HG03045 (cell line): ENCODE measurements around the gene CDH6.

ENCODE experiments used
- ATAC-seq: cut with Tn5 transposase; IDR thresholded peaks from one replicate; pipeline ENCODE4 v1.9.1; 2021; ENCODE audit warnings: mild to moderate bottlenecking, moderate library complexity; ENCODE audit not compliant: unreplicated experiment

CDH6 gene

DNA sequence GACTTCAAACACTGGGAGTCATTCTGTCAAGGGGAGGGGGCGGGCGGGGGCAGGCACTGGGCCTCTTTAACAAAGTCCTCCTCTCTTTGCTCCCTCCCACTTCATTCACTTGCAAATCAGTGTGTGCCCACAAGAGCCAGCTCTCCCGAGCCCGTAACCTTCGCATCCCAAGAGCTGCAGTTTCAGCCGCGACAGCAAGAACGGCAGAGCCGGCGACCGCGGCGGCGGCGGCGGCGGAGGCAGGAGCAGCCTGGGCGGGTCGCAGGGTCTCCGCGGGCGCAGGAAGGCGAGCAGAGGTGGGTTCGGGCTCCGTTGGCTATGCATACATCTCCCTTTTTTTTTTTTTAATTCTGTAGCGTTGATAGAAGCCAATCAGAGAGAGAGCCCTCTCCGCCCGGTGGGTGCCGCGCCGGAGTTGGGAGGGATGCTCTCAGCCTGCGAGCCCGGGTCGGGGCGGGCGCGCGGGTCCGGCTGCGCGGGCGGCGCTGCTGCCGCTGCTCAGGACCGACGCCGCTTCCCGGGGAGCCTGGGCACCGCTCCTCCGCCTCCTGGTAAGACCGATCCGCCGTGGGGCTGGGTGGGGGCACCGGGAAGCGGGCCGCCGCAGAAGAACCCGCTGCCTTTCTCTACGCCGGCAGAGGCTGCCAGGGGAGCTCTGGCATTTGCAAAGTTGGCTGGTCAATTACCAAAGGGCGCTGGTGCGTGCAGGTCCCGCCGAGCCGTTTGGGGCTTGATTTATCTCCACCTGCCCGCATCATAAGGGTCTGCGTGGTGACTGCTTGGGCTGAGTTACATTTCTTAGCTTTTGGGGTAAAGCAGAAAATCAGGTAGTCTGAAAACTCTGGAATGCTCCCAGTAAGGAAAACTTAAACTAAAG lies at the start of gene CDH6:
Gene CDH6 (plus strand): TSS at position 96 of the 877 bp plus-strand sequence. CDS start 73,788 bp downstream, outside the sequence.
- ATAC-seq: no peak

DNA sequence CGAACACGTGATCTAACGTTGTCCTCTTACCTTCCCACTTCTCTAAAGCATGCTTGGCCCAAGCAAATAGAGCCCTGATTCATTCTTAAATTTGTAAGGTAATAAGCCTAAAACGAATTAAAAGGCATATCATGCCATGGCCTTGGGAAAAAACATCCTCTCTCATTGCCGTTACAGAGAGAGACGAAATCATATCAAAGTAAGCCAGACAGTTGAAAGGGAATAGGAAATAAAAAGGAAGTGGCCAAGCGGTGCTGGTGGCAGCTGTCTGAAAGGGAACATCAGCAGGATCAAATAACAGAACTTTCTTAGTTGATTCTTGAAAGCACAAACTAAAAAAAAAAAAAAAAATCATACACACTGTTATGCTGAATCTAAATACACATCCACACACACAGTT lies 49.1 kb upstream of the CDH6 start:
- no peak for ATAC-seq

DNA sequence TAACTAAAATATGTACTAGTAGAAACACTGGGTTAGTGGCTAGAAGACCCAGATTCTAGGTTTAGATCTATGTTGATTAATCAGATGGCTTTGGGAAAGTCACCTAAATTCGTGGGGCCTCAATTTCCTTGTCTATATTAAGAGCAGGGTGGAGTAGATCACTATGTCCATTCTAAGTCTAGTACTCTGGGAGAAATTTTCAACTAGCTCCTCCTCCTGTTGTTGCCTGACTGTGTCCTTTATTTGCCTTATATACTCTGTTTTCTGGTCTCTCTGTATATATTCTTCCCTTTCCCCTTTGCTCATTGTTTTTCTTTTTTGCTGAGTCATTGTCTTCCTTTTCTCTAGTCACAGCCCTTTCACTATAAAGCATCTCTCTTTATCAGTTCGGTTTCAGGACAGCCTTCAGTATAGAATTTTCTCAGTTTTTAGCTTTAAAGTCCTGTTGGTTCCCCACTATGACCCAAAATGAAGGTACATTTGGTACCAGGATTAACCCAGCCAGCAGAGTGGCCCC lies 44.5 kb upstream of the CDH6 start:
- no peak for ATAC-seq

DNA sequence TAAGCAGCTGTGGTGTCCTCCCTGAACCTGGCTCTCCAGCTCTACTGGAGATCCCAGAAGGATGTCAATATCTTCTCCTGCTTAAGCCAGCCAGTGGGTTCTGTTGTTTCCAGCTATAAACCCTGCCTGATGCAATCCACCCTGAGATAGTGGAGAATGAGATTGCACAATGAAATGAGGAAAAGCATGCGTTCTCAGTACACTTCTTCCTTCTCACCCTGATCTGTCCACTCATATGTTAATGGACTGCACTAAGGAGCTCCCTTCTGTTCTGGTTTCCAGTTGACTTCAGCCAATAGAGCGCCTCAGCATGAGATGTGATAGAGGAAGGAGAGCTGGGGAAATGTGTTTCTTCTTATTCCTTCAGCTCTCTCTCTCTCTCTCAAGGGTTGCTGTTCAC lies 40.0 kb upstream of the CDH6 start:
- no peak for ATAC-seq

DNA sequence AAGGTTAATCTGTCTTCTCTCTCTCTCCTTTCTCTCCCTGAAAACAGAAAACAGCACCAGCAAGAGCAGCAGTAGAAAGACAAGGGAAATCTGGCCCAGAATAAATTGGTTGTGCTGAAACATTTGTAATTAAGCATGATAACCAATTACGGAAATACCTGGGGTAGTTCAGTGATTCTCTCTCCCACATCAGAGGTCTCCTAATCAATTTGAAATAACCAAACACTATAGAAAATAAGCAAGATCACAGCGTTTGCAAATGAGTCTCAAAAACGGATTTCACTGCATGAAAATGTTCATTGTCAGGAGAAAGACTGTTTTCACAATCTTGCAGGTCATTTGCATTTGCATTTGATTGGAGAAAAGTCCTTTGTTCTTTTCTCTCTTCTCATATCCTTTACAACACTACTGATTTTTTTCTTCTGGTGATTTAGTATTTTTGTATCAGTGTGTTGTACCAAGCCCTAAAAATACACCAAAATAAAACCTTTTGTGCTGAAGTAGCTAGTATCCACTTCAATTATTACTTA lies 36.8 kb upstream of the CDH6 start:
- no peak for ATAC-seq

DNA sequence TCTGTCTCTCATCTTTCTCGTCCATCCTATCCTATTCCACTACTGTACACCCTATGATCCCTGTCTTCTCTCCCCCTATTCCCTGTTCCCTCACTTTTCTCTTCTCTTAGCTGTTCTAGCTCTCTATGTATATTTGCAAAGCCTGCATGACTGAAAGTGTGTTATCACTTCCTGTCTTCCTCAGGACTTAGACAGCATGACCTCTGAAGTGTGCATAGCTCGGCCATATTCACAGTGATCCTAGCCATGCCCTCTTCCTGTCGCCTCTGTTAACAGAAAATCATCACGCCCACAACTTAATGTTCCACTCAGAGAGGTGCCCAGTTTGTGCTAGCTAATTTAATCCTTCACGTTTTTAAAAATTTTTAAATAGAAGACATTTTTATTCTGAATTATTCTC lies 35.8 kb upstream of the CDH6 start:
- no peak for ATAC-seq

DNA sequence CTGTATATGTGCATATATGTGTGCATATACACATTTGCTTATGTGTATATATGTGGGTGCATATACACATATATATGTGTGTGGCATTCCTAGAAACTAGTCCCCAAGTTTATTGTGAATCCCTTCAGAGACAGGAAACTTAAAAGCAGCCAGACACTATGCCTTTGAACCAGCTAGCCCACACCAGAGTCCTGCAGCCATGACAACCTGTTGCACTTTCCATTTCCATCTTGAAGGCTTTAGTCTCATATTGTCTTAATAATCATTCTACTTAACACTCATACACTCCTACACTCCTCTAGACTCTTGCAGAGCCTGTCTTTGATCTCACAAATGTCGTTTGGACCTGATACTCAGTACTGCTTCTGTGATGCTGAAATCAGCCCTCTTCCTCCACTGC lies 34.8 kb upstream of the CDH6 start:
- ATAC-seq: no peak

DNA sequence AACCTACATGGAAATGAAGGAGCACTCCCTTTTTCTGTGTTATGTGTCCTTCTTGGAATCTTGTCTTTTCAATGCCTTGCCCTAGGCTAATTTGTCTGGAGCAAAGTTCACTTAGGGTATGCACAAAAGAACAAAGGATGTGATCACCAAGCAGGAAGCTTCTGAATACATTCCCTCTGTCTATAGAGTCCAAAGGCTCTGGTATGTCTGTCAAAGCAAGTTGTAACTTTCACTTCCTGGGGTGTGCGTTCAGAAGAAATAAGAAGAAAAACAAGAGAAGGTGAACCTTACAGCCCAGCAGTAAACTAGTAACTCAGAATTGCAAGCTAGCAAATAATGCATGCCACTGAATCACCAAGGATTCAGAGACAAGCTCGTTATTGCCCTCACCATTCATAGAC lies 31.7 kb upstream of the CDH6 start:
- no peak for ATAC-seq

DNA sequence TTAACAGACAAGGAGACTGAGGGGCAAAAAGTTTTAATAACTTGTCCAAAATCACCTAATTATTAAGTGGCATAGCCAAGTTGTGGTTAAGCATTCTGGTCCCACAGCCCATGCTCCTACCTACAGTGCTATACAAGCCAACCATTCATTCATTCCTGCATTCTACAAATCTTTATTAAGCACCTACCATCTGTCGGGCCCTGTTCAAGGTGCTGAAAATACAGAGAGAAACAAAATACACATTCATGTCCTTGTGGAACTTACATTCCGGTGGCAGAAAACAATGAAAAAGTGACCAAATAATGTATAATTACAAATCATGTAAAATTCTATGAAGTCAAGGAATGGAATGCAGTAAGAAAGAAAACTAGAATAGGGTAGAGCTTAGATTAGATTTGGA lies 27.8 kb upstream of the CDH6 start:
- no peak for ATAC-seq

DNA sequence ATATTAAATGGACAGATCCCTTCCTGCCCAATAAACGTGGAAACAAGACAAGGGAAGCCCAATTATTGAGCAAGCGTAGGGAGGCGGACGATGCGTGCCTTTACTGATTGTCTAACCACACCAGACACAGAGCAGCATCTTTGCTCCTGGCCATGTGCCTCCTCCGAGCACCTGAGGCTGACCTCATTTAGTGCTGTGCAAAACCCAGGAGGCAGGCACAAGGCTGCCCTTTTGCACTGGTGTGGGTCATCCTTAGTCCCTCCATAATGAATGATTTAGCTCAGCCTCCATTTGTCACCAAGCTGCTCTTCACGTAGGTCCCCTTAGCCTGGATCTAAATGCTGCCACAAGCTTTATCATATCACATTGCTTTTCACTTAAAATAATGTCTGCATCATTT lies 24.1 kb upstream of the CDH6 start:
- no peak for ATAC-seq

DNA sequence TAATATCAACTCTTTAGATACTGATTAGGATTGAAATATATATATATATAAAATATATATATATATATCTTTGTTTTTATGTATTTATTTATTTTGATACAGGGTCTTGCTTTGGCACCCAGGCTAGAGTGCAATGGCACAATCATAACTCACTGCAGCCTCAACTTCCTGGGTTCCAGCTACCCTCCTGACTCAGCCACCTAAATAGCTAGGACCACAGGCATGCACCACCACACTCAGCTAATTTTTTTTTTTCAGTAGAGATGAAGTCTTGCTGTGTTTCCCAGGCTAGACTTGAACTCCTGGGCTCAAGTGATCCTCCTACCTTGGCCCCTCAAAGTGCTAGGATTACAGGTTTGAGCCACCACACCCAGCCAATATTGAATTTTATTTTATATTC lies 20.6 kb upstream of the CDH6 start:
- no peak for ATAC-seq

DNA sequence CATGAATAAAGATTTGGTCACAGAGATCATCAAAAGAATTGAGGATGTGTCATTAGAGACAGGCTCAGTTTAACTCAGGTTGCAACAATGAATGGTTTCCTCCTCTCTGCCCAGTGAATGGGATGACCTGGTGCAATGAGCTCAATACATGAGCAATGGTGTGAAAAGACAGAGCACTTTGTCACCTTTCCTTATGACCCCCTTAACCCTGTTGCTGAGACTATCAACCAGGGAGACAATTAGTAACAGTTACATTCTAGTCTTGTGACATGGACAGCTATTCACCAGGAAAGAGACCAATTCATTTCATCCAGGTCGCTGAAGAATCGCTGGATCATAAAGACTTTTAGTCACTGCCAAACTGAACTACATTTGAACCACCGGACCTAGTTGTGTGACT lies 19.9 kb upstream of the CDH6 start:
- no peak for ATAC-seq

DNA sequence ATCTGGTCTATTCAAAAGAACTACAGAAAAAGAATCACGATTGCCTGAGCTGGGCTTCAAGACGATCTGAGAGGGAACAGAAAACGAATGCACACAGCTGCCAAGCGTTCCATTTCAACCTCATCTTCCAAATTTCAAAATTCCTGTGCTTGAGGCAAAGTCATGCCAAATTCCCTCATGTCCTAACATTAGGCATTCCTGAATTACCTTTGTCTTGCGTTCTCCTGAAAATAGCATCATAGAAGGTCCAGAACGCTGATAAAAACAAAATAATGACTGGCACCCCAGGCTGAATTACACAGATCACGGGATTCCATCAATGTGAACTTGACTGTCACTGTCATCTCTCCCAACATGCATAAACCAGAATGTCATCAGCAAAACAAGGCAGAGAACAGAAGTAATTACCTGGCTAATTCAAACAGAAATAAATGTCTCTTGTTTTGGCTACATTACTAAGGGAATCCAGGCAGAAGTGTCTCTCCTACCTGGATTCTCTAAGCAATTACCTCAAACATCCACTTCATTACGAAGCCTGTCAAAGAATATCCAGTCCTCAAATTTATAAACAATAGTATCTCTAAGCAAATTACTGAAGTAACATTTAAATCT lies 12.0 kb upstream of the CDH6 start:
- no peak for ATAC-seq

DNA sequence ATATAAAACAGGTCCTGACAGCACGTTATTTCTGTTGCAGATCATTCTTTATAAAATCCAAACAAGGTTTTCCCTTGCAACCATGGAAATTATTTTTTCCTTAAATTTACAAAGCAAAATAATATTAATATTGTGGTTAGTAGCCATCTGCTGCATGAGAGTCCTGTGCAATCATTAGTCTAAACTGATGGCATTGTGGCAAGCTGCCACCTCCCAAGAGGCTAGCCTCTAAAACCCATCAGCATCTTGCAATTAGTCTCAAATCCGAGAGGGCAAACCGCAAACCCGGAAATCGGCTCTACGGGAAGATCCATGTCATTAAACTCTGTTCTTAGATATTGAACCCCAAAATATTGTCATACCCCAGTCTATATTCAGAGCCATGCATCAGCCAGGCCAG lies 11.3 kb upstream of the CDH6 start:
- no peak for ATAC-seq

DNA sequence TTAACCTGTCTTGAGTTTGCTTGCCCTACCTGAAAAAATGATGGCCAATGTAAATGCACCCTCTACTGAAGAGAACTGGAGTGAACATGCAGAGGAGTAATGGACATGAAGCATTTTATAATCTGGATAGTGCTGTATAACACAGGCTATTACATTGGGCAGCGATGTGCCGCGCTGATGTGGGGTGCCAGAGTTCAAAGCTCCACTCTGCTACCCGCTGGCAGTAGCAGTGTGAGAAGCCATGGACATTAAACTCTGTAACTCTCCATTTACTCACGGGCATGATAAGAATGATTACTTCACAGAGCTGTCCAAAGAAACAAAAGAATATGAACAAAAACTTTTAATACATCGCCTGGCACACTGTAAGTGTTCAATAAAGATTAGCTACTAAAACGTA lies 7.5 kb upstream of the CDH6 start:
- ATAC-seq: no peak

DNA sequence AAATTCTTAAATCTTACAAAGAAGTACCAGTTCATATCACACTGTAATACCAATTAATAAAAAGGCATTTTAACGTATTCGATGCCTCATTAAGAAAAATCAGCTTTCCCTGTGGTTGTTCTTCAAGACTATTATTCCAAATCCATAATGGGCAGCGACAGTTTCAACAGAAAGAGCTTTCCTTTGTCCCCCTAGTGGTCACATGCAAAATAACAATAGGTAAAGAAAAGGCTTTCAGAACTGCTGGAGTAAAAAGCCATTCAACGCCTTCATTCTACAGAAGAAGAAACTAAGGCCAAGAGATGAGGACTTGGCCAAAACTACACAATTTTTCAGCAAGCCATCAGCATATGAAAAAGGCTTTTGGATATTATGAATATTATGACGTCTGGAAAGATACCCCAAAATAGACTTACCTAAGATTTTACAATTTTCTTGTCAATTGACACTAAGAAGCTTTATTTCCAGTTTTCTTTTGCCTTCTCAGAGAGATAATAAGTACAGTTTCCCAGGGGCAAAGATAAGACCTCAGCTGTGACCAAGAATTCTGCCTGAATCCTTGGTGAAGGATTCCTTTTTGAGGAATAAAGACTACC lies 6.7 kb upstream of the CDH6 start:
- ATAC-seq: no peak

DNA sequence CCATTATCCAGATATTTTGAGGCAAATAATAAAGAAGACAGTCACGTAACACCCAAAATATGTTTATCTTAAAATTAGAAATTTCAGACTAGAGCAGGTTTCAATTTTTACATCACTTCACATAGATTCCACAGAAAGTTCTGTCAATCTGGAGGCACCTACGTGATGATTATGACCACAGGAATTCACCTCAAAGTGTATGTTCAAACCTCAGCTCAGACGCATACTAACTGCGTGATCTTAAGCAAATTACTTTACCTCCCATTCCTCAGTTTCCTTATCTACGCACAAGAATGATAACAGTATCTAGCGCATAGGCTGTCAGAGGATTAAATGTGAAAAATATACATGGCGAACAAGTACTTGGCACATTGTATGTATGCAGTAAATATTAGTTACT lies 5.9 kb upstream of the CDH6 start:
- no peak for ATAC-seq

DNA sequence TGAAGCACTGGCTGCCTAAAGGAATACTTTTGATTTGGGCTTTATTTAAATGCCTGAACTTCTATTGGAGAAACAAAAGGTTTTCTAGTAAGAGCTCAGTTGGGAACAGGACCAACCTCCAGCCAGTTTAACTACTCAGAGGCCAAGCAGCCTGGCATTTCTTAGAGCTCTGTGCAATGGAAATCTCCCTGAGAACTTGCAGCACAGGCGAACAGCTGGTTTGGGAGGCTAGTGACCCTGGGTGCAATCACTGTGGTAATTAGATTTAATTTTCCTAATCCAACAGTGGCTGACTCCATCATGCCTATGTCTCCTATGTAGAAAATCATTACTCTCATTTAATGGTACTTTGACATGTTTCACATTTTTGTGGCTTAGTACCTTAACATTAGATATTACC lies 1.0 kb upstream of the CDH6 start:
- ATAC-seq: no peak

DNA sequence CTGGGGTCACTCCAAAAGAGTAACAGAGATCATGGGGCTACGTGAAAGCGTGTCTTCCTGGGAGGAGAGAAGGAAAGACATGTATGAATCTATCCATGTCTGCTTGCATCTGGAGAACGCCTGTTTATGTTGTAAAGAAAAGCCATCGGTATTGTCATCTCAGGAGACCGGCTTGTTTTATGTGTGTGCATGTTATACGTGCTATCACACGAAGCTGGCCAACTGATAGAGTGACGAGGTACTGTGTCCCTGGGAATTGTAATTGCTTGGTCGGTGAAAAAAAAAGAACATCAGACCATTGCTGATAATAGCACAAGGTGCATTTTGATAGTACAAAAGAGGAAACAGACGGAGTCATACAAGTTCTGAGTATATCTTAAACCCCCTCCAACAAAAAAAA lies 370 bp upstream of the CDH6 start:
- no peak for ATAC-seq

DNA sequence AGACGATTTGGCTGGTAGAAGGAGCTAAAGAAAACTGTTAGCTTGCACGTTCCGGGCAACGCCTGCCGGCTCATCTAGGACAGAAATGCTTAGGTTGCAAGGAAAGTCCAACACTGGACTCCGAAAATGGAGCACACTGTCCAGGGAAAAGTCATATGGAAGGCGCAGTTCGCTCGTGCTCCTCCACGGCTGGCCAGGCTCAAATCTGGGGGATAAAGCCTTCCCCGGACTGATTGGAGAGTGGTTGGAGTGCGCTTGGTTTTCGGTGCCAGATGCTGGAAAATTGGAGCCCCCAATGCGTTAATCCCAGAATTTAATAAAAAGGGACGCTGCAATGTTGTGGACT lies 955 bp downstream of the CDH6 start:
- ATAC-seq: no peak

DNA sequence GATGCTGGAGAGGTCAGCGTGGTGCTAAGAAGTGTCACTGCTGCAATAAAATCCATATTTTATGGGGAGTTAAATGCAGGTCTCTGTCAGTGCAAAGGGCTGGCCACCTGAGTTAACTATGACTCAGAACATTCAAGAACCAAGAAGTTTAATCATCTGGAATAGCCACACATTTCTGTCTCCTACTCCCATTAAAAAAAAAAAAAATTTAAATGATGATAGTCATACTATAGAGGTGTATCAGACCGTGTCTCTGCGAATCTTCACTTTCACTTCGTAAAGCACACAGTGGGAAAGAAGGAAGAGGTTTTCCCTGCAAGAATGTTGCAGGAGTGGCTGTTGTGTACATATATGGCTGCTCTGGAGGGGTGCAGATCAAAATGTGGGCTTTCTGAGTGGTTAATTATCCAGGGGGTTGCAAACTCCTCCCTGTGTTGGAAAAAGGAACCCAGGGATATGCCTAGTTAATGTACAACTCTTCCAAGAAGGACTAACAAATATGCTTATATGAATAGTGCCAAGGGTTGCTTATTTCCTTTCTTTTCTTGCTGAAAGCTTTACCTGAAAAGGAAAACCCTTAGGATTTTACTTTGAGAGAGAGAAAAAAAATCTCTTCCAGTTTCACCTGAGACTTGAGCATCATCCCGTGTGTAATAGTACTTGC lies 1.5 kb downstream of the CDH6 start:
- no peak for ATAC-seq
